ENCODE results near the gene HOXC4. TPM values are rescaled to one million over a fixed set of nuclear protein-coding genes. Genes with fewer than 3 reads are reported as not detected.

Gene HOXC4
- total and polyA plus RNA-seq, 10 of the 15 experiments (the other 5 are each of a cell fraction or from before 2014, with no cell fraction given), result 1.0 to 11.4 (median 4.2) TPM

DNA sequence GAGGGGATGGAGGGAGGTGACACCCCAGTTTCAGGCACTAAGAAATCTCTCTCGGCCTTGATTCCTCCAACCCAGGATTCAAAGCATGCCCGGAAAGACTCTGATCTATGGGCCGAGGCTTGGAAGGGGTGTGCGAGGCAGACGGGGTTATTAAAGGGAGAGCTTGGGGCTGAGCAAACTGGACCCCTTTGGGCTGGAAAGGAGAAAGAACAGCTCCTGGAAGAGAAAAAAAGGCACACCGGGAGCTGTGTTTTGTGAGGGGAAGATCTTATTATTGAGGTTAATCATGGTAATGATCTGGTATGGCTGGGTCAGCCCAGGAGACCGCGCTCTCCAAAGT lies 5.7 kb upstream of the HOXC4 start:
- Histone ChIP-seq H3K27me3 (replicated peaks in 1 of 2; ENCODE audit: control insufficient read depth in 2 of 2, insufficient read depth in 2 of 2, low read length in 1 of 2) (peaks cover 4 to 6% of the 10 kb centered on the region in 2 experiments; a peak in 3 of 4 replicates), H3K4me3 (no peak overlapping the region), H4K20me1 (ENCODE audit: control insufficient read depth, insufficient read depth) (no peaks in the 10 kb centered on the region), H3K9me3 (replicated peaks; ENCODE audit: control insufficient read depth, insufficient read depth, low read length) (no peaks in the 10 kb centered on the region), H3K36me3 (ENCODE audit: control insufficient read depth in 2 of 2, insufficient read depth in 2 of 2, low read length in 1 of 2) (no peaks in the 10 kb centered on the region), H3K9ac (ENCODE audit: control insufficient read depth, insufficient read depth, low read length) (no peak overlapping the region), H3K4me2 (ENCODE audit: control insufficient read depth, insufficient read depth) (no peak overlapping the region), H3K79me2 (ENCODE audit: control insufficient read depth, insufficient read depth, low read length) (no peaks in the 10 kb centered on the region), H3K27ac (ENCODE audit: control insufficient read depth, insufficient read depth) (no peak overlapping the region), H2AFZ (ENCODE audit: control insufficient read depth, low read depth, low read length) (no peak overlapping the region), H3K4me1 (ENCODE audit: control insufficient read depth, insufficient read depth, low read length) (peaks cover 22% of the 10 kb centered on the region)
- BruUV-seq (replicated peaks), result no TSS peak
- DNase-seq (ENCODE audit: low read depth, low spot score), result no peak
- CTCF ChIA-PET, result no interaction called here
- POLR2A ChIA-PET, result no interaction called here
- SMC1A ChIA-PET (ENCODE audit: uncharacterized antibody, unreplicated experiment), result no interaction called here
- intact Hi-C loops (cut with micrococcal nuclease; ENCODE audit: unreplicated experiment), result no loop called here
- ATAC-seq, result no peak
- 72% methylated on average over 8 of the region's 8 CpGs for WGBS (ENCODE audit: insufficient coverage, insufficient replicate concordance, low lambda C conversion rate, missing lambda C conversion rate)
- in situ Hi-C loops (cut with MboI), result no loop called here
- RAD21 ChIA-PET (ENCODE audit: unreplicated experiment), result interaction anchor here (0.5 kb wide), 1 partner anchor 172 kb away, joined by 3 read pairs; no protein-coding TSS in a partner anchor
- TF ChIP-seq BMI1 (IDR thresholded peaks at IDR 0.05; ENCODE audit: borderline replicate concordance) (no peak), RFX5 (IDR thresholded peaks at IDR 0.05; ENCODE audit: low read depth, low read length) (no peak), BACH1 (IDR thresholded peaks at IDR 0.05; ENCODE audit: borderline replicate concordance) (no peak), JUNB (IDR thresholded peaks at IDR 0.05) (no peak), KAT2A (conservative IDR thresholded peaks at IDR 0.05; ENCODE audit: control insufficient read depth, low read depth, low read length) (no peak), RAD21 (IDR thresholded peaks at IDR 0.05; ENCODE audit: insufficient read depth, low read depth, low read length) (no peak), POU2F2 (IDR thresholded peaks at IDR 0.05; ENCODE audit: borderline replicate concordance, low read depth, low read length) (no peak)
- TF ChIP-seq, protein P1, sequence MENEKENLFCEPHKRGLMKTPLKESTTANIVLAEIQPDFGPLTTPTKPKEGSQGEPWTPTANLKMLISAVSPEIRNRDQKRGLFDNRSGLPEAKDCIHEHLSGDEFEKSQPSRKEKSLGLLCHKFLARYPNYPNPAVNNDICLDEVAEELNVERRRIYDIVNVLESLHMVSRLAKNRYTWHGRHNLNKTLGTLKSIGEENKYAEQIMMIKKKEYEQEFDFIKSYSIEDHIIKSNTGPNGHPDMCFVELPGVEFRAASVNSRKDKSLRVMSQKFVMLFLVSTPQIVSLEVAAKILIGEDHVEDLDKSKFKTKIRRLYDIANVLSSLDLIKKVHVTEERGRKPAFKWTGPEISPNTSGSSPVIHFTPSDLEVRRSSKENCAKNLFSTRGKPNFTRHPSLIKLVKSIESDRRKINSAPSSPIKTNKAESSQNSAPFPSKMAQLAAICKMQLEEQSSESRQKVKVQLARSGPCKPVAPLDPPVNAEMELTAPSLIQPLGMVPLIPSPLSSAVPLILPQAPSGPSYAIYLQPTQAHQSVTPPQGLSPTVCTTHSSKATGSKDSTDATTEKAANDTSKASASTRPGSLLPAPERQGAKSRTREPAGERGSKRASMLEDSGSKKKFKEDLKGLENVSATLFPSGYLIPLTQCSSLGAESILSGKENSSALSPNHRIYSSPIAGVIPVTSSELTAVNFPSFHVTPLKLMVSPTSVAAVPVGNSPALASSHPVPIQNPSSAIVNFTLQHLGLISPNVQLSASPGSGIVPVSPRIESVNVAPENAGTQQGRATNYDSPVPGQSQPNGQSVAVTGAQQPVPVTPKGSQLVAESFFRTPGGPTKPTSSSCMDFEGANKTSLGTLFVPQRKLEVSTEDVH (IDR thresholded peaks at IDR 0.05; ENCODE audit: low read depth, partially characterized antibody), result no peak
- no peak for FAIRE-seq

Measured in GM12878 (cell line).